UCSD-AML1 (cell line): ENCODE data around the gene SPRN.
"Not testable (repeated sequence)": the region's sequence is repeated elsewhere in the genome, so short reads cannot be mapped to it uniquely, and the experiment has no call there.

ENCODE experiments used
- DNase-seq: peaks from one replicate; lab custom pipeline; 2025; ENCODE audit not compliant: unreplicated experiment; lab: John Stamatoyannopoulos, UW

SPRN gene

DNA sequence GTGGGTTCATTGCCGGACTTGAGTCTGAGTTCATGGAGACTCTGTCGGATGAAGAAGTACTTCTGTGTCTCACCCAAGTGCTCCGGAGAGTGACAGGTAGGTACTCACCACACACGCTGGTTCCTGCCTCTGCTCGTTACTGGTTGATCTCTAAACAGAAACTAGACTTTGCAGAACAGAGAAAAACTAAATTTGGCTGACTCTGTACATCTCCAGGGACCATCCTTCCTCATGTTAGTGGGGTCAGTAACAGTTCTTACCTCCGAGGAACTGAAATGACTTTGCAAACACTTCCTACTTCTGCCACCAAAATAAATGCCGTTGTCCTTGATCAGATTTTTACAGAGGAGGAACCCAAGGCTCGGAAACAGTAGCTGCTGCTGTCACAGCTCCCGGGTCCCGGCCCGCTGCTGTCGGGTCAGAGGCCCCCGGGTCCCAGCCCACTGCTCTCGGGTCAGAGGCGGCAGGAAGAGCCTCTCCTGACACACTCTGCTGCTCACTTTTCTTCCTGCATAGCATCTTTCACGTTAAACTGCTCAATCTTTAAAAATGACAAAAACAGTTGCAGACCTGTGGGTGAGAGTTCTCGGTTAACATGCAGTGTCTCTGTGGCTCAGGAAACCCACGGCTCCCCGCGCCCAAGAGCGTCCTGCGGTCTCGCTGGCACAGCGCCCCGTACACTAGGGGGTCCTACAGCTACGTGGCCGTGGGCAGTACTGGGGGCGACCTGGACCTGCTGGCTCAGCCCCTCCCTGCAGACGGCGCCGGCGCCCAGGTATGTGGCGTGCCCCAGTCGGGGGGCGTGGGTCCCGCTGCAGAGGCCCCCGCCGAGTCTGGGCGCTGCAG, 35.2 kb downstream of the SPRN start:
- no peak for DNase-seq

DNA sequence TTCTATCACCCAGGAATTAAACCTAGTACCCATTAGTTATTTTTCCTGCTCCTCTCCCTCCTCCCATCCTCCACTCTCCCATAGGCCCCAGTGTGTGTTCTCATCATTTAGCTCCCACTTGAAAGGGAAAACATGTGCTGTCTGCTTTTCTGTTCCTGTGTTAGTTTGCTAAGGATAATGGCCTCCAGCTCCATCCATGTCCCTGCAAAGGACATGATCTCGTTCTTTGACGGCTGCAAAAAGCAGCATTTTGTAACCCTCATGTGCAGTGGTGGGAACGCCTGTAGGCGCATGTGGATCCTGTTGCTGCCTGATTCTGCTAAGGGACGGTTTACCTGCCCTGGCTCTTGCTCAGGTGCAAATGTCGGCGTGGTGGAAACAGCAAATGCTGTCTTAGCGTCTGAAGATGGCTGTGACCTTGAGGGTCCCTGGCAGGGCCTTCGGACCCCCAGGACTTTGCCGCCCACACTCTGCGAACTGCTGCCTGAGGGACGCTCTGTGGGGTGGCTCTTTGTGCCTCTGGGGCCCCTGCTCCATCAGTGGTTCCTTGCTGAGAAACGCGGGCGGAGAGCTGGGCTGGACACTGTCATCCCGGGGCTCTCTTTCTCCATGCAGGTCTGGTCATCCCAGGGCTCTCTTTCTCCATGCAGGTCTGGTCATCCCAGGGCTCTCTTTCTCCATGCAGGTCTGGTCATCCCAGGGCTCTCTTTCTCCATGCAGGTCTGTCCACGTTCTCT, 36.0 kb downstream of the SPRN start:
- DNase-seq: no peak

DNA sequence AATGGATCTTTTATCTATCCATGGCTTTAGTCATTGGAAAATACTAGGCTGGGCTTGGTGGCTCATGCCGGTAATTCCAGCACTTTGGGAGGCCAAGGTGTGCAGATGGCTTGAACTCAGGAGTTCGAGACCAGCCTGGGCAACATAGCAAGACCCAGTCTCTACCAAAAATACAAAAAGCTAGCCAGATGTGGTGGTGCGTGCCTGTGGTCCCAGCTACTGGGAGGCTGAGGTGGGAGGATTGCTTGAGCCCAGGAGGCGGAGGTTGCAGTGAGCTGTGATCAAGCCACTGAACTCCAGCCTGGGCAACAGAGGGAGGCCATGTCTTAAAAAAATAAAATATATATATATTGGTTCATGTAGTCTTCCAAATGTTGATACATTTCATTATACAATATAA, 37.5 kb downstream of the SPRN start:
- DNase-seq: not testable (repeated sequence)

DNA sequence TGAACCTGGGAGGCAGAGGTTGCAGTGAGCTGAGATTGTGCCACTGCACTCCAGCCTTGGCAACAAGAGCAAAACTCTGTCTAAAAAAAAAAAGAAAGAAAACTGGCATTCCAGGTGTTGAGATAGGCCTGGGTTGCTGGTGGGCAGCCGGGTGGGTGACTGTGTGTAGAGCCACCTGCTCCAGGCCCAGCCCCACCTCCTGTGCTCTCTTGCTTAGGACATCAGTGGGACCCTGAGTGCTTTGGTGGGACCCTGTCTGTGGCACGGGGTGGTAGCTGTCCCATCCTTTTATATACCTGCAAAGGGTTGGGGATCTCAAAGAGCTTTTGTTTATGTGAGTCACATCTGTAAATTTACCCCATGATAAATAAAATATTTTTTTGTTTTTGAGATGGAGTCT, 39.2 kb downstream of the SPRN start:
- no peak for DNase-seq

DNA sequence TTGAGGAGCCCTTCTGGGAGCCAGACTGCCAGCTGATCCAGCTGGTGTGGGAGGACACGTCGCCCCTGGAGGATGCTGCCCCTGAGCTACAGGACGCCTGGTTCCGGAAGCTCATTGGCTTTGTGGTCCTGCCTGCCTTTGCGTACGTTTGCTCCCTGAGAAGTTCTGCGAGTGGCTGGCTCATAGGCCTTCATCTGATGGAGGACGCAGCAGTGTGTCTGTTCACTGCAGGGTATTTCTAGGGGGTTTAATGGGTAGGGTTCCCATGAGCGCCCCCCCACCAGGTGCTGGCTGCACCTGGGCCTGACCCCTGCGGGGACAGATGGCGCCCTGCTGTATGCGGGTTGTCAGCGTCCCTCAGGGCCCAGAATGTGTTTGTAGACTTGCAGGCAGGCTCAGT, 40.4 kb downstream of the SPRN start:
- DNase-seq: no peak

DNA sequence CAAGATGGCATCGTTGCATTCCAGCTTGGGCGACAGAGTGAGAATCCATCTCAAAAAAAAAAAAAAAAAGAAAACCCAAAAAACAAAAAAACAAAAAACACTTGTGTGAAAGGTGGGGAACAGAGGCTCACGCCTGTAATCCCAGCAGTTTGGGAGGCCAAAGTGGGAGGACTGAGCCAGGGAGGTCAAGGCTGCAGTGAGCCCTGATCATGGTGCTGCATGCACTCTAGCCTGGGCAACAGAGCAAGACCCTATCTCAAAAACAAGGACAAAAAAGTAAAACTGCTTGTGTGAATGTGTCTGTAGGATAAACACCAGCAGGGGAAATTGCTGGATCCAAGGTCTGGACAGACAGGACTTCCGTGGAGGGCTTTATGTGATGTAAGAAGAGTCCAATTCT, 40.9 kb downstream of the SPRN start:
- no peak for DNase-seq

DNA sequence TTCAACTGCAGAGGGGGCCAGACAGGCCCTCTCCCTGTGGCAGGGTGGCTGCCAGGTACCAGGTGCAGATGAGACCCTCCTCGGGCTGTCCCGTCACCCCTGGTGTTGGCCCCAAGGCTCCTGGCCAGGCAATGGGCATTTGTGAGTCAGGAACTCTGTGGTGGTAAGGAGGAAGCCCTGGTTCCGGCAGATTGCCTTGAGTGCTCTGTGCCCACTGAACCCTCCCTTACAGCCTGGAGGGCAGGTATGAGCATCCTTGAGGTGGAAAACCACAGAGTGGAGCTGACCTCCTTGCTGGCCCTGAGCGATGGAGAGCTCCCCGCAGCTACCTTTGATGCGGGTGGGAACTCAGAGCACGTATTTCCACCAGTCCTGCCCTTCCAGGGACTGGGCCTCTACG, 43.4 kb downstream of the SPRN start:
- DNase-seq: peak; percentile 68

DNA sequence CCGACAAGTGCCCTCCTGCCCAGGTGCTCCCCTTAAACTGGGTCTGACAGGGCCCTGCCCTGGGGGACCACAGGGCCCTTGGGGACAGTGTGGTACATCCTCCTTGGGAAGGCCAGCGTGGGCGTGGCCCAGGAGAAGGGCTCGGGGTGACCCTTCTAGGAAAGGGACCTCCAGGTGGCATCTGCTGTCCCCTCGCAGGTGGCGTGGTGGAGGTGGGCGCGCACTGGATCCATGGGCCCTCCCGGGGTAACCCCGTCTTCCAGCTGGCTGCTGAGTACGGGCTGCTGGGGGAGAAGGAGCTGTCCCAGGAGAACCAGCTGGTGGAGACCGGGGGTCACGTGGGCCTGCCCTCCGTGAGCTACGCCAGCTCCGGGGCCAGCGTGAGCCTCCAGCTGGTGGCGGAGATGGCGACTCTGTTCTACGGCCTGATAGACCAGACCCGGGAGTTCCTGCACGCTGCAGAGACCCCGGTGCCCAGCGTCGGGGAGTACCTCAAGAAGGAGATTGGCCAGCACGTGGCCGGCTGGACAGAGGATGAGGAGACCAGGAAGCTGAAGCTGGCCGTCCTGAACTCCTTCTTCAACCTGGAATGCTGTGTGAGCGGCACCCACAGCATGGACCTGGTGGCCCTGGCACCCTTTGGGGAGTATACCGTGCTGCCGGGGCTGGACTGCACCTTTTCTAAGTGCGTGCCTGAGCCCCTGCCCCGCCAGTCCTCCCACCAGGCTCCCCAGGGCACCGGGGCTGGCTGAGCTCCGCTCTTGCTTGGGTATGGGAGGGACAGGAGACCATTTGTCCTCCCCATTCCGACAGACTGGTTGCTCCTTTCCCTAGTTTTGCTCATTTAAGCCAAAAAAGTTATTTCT, 44.4 kb downstream of the SPRN start:
- no peak for DNase-seq

DNA sequence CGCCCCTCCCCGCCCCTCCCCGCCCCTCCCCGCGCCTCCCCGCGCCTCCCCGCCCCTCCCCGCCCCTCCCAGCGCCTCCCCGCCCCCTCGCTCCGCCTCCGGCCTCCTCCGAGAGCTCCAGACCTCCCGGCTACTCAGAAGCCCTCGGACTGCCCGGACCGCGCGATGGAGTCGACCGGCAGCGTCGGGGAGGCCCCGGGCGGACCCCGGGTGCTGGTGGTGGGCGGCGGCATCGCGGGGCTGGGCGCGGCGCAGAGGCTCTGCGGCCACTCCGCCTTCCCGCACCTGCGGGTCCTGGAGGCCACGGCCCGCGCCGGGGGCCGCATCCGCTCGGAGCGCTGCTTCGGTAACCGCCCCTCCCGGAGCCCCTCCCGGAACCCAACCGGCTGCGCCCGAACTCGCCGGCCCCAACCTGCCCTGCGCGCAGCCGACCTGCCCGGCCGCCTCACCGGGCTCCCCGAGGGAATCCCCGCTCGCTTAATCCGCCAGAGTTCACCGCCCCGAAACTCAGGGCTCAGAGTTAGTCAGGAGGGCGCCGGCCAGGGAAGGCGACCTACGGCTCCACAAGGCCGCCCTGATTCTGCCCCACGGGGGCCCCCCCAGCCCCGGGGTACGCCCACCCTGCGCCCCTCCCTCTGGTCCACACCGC, 45.1 kb downstream of the SPRN start, which contains the start of gene PAOX:
Gene PAOX (plus strand): TSS at position 111 of the 649 bp plus-strand sequence. CDS start 55 bp downstream, at position 166.
- no peak for DNase-seq

DNA sequence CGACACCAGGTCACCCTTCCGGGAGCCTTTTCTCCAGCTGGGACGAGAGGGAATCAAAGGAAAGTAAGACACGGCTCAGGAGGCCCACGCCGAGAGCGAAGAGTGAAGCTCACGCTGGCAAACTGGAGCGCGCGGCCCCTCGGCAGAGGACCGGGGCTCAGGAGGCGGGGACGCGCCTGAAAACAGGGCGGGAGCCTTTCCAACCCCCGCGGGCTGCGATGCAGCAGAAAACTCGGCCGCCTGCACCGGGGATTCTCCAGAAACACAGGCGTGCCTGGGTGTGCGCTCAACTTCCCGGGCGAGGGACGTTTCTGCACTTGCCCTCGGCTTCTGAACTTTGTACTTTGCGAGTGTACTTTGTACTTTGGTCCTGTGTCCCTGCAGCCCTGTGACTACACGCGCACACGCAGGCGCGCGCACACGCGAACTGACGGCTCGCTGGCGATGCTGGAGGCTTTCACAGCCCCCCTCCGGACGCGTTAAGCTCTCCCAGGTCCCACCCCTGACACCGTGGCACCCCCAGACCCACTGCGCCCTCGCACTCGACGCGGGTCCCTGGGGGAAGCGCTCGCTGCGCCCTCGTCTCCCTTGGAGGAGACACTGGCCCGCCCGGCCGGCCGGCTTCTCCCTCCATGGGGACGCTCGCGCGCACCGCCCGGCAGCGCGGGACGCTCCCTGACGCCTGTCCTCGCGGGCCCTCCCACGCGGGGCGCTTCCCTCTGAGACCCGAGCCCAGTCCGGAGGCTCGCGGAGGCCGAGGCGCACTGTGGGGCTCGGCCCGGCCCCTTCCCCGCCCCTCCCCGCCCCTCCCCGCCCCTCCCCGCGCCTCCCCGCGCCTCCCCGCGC, 46.0 kb downstream of the SPRN start:
- peak; percentile 61 for DNase-seq

DNA sequence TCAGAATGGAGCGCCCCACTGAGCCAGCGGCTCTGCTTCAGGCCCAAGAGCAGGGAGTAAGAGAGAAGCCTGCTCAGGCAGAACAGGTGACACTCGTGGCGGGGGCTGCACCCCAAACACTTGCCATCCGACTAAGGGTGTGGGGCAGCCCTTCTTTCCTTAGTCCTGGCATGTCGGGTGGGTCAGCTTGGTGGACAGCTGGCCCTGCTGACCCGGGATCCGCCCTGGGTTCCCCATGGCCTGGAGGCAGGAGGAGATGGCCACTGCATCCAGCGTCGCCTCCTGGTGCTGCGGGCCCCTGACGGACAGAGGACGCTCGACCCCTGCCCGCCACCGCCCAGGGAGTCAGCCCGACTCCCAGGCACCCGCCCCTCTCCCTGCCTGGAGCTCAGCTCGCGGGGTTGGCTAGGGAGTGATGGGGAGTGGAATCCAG, 46.6 kb downstream of the SPRN start:
- no peak for DNase-seq

DNA sequence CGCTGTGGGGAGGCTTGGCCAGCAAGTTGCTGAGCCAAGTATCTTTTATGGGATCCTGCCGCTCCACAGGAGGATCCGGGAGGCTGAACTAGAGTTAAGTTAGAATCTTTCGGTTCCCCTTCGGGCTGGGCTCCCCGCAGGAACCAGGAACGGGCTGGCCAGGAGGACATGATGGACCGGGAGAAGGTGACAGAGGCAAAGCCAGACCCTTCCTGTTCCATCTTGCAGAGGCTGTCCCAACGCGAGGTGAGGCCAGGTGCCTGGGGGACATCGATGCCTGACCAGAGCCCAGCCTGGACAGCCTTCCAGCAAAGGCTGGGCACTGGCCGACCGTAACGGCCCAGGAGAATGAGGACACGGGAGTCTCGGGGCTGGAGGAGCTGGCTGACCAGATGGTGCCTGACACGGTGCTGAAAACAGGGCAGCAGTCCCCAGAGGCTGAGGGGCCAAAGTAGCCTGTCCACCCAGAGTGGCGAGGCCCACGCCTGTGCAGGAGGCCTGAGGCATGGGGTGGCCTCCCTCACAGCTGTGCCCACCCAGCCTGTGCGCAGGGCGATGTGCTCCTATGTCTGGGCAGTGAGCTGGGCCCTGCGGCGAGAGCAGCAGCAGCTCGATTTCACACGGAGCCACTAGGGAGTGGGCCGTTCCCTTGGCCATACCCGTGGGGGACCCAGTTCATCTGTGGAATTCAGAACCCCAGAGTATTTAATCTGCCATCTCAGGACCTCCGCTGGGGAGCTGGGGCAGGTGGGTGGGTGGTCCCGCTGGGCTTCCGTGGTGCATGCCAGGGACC, 47.2 kb downstream of the SPRN start:
- no peak for DNase-seq

DNA sequence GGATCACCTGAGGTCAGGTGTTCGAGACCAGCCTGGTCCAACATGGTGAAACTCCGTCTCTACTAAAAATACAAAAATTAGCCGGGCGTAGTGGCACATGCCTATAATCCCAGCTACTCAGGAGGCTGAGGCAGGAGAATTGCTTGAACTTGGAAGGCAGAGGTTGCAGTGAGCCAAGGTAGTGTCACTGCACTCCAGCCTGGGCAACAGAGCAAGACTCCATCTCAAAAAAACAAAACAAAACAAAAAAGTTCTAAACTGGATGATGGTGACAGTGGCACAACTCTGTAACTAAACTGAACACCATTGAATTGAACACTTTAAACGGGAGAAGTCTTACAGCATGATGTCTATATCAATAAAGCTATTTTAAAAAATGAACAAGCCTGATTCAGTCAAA, 48.2 kb downstream of the SPRN start:
- DNase-seq: not testable (repeated sequence)

DNA sequence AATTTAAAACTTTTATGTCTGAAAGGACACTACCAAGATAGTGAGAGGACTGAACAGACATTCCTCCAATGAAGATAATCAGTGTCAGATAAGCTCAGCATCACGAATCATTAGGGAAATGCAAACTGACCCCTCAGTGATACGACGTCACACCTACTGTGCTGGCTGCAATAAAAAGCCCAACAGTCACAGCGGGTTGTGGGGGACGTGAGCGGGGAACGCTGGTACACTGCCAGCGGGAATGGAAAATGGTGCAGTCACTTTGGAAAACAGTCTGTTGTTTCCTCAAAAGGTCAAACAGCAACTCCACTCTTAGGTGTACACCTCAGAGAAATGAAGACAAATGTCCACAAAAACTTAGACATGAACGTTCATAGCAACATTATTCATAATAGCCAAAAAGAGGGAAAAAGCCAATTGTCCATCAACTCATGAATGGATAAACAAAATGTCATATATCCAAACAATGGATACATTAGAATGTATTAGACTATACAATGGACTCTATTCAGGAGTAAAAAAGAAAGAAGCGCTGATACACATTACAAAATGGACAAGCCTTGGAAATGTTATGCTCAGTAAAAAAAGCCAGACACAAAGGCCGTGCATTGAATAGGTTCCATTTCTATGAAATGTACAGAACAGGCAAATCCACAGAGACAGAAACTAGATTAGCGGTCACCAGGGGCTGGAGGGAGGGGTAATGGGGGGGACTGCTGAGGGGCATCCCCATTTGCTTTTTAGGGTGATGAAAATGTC, 48.9 kb downstream of the SPRN start:
- no peak for DNase-seq

DNA sequence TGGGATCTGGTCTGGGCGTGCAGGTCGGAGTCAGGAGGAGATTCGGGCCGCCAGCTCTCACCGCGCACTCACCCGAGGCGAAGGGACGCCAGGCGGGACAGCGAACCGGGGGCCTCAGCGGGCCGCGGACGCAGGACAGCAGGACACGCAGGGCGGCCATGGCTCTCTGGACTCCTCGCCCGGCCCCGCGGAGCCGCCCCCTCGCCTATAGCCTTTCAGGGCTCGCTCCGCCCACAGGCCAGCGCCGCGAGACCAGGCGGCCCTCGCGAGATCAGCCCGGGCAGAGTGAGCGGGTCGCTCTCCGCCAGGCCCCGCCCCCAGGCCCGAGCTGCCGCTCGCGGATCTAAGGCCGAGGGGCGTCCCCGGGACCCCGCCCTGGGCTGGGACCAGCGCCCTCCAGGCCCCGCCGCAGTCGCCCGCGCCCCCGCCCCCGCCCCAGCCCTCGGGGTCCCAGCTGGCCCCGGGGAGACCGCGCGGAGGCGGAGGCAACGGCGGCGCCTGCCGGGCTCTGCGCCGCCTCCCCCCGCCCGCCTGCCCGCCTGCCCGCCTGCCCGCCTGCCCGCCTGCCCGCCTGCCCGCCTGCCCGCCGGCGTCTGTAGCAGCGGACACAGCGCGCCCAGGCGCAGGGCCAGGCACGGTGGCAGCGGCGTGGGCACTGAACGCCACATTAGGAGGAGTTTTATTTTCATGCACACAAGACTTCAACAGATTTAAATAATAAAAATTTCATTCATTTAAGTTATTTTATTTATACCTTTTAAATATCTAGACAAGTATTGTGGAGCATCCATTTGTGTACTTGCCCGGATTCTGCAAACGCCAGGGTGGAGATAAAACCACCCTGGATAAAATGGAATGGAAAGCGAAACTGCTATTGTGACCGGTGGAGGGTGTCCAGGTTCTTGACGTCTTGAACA, 51.0 kb downstream of the SPRN start, which contains the start of gene ECHS1:
Gene ECHS1 (minus strand): TSS at position 181 of the 917 bp plus-strand sequence. CDS start 21 bp downstream, at position 160.
- DNase-seq: peak; percentile 94

DNA sequence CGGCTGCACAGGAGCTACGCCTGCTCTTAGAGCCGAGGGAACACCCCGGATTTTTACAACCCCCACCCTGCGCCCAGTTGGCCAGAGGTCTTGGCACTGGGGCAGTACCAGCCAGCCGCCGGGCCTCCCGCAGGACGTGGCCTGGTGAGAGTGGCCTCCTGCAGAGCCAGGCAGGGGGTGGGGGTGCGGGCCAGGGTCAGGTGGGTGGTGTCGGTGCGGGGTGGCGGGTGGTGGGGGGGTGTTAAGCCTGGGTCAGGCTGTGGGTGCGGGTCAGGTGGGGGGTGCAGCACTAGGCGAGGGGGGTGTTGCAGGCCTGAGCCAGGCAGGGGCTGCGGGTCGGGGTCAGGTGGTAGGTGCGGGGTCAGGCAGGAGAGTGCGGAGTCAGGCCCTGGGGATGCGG, 51.9 kb downstream of the SPRN start:
- DNase-seq: no peak
